HEK293T (cell line): ENCODE data around the gene CCT5.

Experiments used
- CTCF ChIA-PET: fragments of 350-600 bp; formaldehyde crosslinking; extraction: SDS; loops from one replicate; lab custom pipeline; 2021; ENCODE audit warnings: antibody characterized with exemption, inconsistent platforms; lab: Yijun Ruan, JAX
- POLR2A ChIA-PET: fragments of 350-600 bp; formaldehyde crosslinking; extraction: SDS; loops from one replicate; lab custom pipeline; 2020; ENCODE audit warnings: antibody characterized with exemption, inconsistent platforms; lab: Yijun Ruan, JAX
- DNase-seq: peaks from one replicate; pipeline ENCODE4 v3.0.0; 2012; ENCODE audit warnings: mixed read lengths; ENCODE audit errors: extremely low spot score
- ARNT ChIP-seq: fragments of 450-650 bp; IDR thresholded peaks from 2 replicates; pipeline ENCODE4 v1.6.1; 2017; ENCODE audit warnings: mild to moderate bottlenecking
- BHLHE40 ChIP-seq: fragments of 450-650 bp; IDR thresholded peaks from 2 replicates; pipeline ENCODE4 v1.6.1; 2016; ENCODE audit warnings: mild to moderate bottlenecking, moderate library complexity, borderline replicate concordance
- CTBP1 ChIP-seq: fragments of 450-650 bp; IDR thresholded peaks from 2 replicates; pipeline ENCODE4 v1.6.1; 2016; ENCODE audit warnings: borderline replicate concordance
- ELF4 ChIP-seq: fragments of 450-650 bp; IDR thresholded peaks from 2 replicates; pipeline ENCODE4 v1.6.1; 2017; ENCODE audit warnings: antibody characterized with exemption
- FOXA1 ChIP-seq: fragments of 450-650 bp; IDR thresholded peaks from 2 replicates; pipeline ENCODE4 v1.6.1; 2016; ENCODE audit warnings: mild to moderate bottlenecking
- FOXK2 ChIP-seq: fragments of 450-650 bp; IDR thresholded peaks from 2 replicates; pipeline ENCODE4 v1.6.1; 2016; ENCODE audit warnings: mild to moderate bottlenecking
- FOXM1 ChIP-seq: fragments of 450-650 bp; IDR thresholded peaks from 2 replicates; pipeline ENCODE4 v1.6.1; 2017; ENCODE audit warnings: mild to moderate bottlenecking, borderline replicate concordance
- HDGF ChIP-seq: fragments of 450-650 bp; IDR thresholded peaks from 2 replicates; pipeline ENCODE4 v1.6.1; 2017; ENCODE audit warnings: antibody characterized with exemption, borderline replicate concordance
- L3MBTL2 ChIP-seq: fragments of 450-650 bp; conservative IDR thresholded peaks from 2 replicates; pipeline ENCODE4 v1.6.1; 2016; ENCODE audit warnings: mild to moderate bottlenecking
- LEF1 ChIP-seq: fragments of 450-650 bp; IDR thresholded peaks from 2 replicates; pipeline ENCODE4 v1.6.1; 2017; ENCODE audit warnings: mild to moderate bottlenecking, borderline replicate concordance
- NFRKB ChIP-seq: fragments of 450-650 bp; IDR thresholded peaks from 2 replicates; pipeline ENCODE4 v1.6.1; 2016; ENCODE audit warnings: mild to moderate bottlenecking, moderate library complexity
- PKNOX1 ChIP-seq: fragments of 450-650 bp; IDR thresholded peaks from 2 replicates; pipeline ENCODE4 v1.6.1; 2016
- SP1 ChIP-seq: fragments of 450-650 bp; IDR thresholded peaks from 2 replicates; pipeline ENCODE4 v1.6.1; 2017
- SUZ12 ChIP-seq: fragments of 450-650 bp; IDR thresholded peaks from 2 replicates; pipeline ENCODE4 v1.6.1; 2016; ENCODE audit warnings: mild to moderate bottlenecking
- TARDBP ChIP-seq: fragments of 450-650 bp; IDR thresholded peaks from 2 replicates; pipeline ENCODE4 v1.6.1; 2016
- ZNF384 ChIP-seq: fragments of 450-650 bp; IDR thresholded peaks from 2 replicates; pipeline ENCODE4 v1.6.1; 2016

Gene CCT5

GRCh38 chr5:10248378-10249260 is 1.5 kb upstream of the CCT5 start:
- POLR2A ChIA-PET, result interaction anchor here (0.9 to 2.7 kb wide), 5 partner anchors 11 to 30 kb away, joined by 3 to 10 read pairs (median 4); no protein-coding TSS in a partner anchor
- no peak for DNase-seq
- CTCF ChIA-PET, result interaction anchor here (0.6 kb wide), 1 partner anchor 140 kb away, joined by 3 read pairs; no protein-coding TSS in a partner anchor
- TF ChIP-seq ZNF384, result no peak
- no peak for TF ChIP-seq LEF1
- TF ChIP-seq PKNOX1, result peak; percentile 59
- TF ChIP-seq FOXA1, result no peak
- TF ChIP-seq CTBP1, result no peak

- ChIA-PET POLR2A (interaction anchor here (0.9 to 2.7 kb wide), 6 partner anchors 8 to 104 kb away, joined by 3 to 10 read pairs (median 5); no protein-coding TSS in a partner anchor), CTCF (interaction anchor here (1.8 kb wide), 1 partner anchor 33 kb away, joined by 4 read pairs; no protein-coding TSS in a partner anchor)
- TF ChIP-seq SUZ12 (no peak), HDGF (no peak), CTBP1 (no peak), FOXA1 (no peak), TARDBP (no peak), SP1 (no peak), PKNOX1 (no peak), FOXM1 (no peak), ELF4 (no peak), LEF1 (no peak), ZNF384 (no peak), FOXK2 (no peak), ARNT (no peak), NFRKB (no peak), BHLHE40 (no peak), L3MBTL2 (no peak)
- no peak for DNase-seq
These were observed 761 bp downstream of the CCT5 start for GRCh38 chr5:10250806-10251276.

- POLR2A ChIA-PET, result interaction anchor here (1.6 to 2.7 kb wide), 3 partner anchors 8 to 103 kb away, joined by 3 to 10 read pairs (median 6); no protein-coding TSS in a partner anchor
These were observed 1.3 kb downstream of the CCT5 start for GRCh38 chr5:10251405-10251804.

GRCh38 chr5:10253390-10253789 is 3.3 kb downstream of the CCT5 start:
- POLR2A ChIA-PET, result no interaction called here
- TF ChIP-seq PKNOX1 (no peak), LEF1 (no peak), ZNF384 (no peak), ARNT (no peak)
- CTCF ChIA-PET, result no interaction called here
- no peak for DNase-seq

More at GRCh38 chr5:10251405-10251804, 1.3 kb downstream of the CCT5 start:
- CTCF ChIA-PET, result interaction anchor here (1.8 kb wide), 1 partner anchor 33 kb away, joined by 4 read pairs; no protein-coding TSS in a partner anchor
- TF ChIP-seq SP1 (no peak), FOXK2 (no peak), HDGF (no peak), ELF4 (no peak), LEF1 (no peak), SUZ12 (no peak), TARDBP (no peak), ZNF384 (no peak), FOXM1 (no peak), PKNOX1 (no peak), CTBP1 (no peak), NFRKB (no peak), FOXA1 (no peak), ARNT (no peak)
- no peak for DNase-seq

GRCh38 chr5:10254686-10255085 is 4.6 kb downstream of the CCT5 start:
- POLR2A ChIA-PET, result no interaction called here
- TF ChIP-seq CTBP1, result no peak
- no peak for TF ChIP-seq FOXA1
- TF ChIP-seq LEF1, result no peak
- TF ChIP-seq ZNF384, result no peak
- TF ChIP-seq FOXK2, result no peak
- no peak for TF ChIP-seq SP1
- no peak for TF ChIP-seq NFRKB
- no peak for TF ChIP-seq L3MBTL2
- no peak for TF ChIP-seq SUZ12
- no peak for TF ChIP-seq TARDBP
- no peak for TF ChIP-seq BHLHE40
- no peak for TF ChIP-seq PKNOX1
- no peak for TF ChIP-seq ELF4
- TF ChIP-seq HDGF, result no peak
- TF ChIP-seq FOXM1, result no peak
- no peak for TF ChIP-seq ARNT
- DNase-seq, result no peak
- CTCF ChIA-PET, result interaction anchor here (0.7 kb wide), 1 partner anchor 128 kb away, joined by 3 read pairs; no protein-coding TSS in a partner anchor
